BE2C (cell line): ENCODE measurements around the gene ZNF385B.
"Not testable (repeated sequence)": the region's sequence is repeated elsewhere in the genome, so short reads cannot be mapped to it uniquely, and the experiment has no call there.

Experiments used
- DNase-seq: peaks from one replicate; pipeline ENCODE4 v3.0.0-alpha.2; 2020
- H3K27me3 ChIP-seq: fragments of 250-450 bp; sonication (Bioruptor Pico); 2 replicates; pipeline ENCODE4 v1.5.1; 2020; ENCODE audit warnings: mild to moderate bottlenecking
- H3K36me3 ChIP-seq: fragments of 250-450 bp; sonication (Bioruptor Pico); 2 replicates; pipeline ENCODE4 v1.5.1; 2020; ENCODE audit warnings: mild to moderate bottlenecking
- H3K4me1 ChIP-seq: fragments of 250-450 bp; sonication (Bioruptor Pico); 2 replicates; pipeline ENCODE4 v1.5.1; 2020
- H3K4me3 ChIP-seq: 2 replicates; pipeline ENCODE4 v1.5.1; 2011; ENCODE audit warnings: low read depth, low read length
- H3K9me3 ChIP-seq: fragments of 250-450 bp; sonication (Bioruptor Pico); 2 replicates; pipeline ENCODE4 v1.5.1; 2020
- CTCF ChIP-seq: IDR thresholded peaks from 2 replicates; pipeline ENCODE4 v1.5.1; 2012; ENCODE audit warnings: mild to moderate bottlenecking, low read depth, low read length

ZNF385B gene

GRCh38 chr2:179793902-179794301, 67.5 kb downstream of the ZNF385B start:
- H3K27me3 ChIP-seq = no peaks in the 10 kb centered on the region
- no peak overlapping the region for H3K4me3 ChIP-seq
- no peaks in the 10 kb centered on the region for H3K36me3 ChIP-seq
- H3K4me1 ChIP-seq = no peaks in the 10 kb centered on the region
- H3K9me3 ChIP-seq = no peaks in the 10 kb centered on the region
- TF ChIP-seq CTCF = no peak
- no peak for DNase-seq

DNA sequence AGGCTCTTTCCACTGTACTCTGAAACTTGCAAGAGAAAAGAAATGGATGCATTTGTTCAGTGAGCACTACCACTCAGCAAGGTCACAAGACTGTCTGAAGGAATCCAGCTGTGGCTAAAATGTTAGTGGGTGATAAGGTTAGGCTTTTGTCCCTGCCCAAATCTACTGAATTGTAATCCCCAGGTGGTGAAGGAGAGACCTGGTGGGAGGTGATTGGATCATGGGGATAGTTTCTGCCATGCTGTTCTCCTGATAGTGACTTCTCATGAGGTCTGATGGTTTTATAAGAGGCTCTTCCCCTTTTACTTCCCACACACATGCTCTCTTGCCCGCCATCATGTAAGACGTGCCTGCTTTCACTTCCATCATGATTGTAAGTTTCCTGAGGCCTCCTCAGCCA, 68.2 kb downstream of the ZNF385B start:
- DNase-seq = no peak
- Histone ChIP-seq H3K4me1 (no peaks in the 10 kb centered on the region), H3K9me3 (no peaks in the 10 kb centered on the region), H3K27me3 (no peaks in the 10 kb centered on the region), H3K36me3 (no peaks in the 10 kb centered on the region), H3K4me3 (no peak overlapping the region)
- no peak for TF ChIP-seq CTCF

DNA sequence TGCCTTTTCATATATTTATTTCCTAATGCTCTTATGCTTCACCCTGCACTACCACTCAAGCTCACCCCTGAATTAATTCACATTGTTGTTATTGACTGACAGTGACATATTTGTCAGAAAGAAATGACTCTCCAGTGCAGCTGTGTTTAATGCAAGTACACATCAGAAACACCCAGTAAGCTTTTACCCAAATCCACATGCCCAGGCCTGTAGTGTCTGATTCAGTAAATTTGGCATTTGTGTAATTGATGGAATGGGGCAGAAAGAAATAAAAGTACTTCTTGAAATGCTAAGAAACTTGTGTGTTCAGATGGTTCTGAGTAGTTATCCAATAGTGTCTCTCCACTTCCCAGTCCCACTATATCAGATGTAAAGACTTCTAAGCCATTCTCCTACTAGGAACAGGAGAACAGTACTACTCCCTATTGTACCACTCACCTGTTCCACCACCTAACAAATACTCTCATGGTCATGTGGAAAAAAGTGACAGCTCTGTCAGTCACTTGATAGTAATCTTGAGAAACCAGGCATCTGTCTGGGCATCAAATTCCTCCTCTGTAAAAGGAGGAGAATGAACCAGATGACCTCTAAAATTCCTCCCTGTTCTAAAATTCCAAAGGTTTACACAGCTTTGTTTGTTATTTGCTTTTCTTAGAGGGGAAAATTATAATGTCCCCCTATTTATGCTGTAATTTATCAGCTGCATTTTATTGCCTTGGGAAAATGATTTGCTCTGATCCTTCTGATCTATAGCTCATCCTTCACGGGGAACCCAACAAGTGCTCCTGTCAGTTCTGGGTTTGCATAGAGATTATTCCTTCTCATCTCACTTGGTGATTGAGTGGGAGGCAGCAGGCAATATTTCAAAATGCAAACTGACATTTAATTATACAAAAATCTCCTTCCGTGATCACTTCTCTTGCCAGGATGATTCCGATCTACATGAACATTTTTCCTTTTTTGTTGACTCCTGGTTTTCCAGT, 70.9 kb downstream of the ZNF385B start:
- no peak for TF ChIP-seq CTCF

DNA sequence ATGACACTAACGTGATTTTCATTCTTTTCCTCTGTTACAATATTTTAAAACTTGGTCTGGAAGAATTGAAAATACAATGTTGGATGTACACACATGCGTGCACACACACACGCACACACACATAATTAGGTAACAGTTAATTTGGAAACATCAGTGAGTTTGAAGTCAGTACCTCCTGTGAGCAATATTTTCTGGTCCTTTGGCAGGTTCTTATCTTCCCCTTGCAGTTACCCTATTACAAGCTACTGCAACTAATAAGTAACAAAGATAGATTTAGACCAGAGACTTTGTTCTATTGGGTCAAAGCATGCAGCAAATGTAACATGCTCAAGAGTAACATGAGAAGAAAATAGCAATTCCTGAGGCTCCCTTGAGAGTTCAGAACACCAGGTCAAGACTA, 73.3 kb downstream of the ZNF385B start:
- no peak for DNase-seq
- no peaks in the 10 kb centered on the region for H3K4me1 ChIP-seq
- no peaks in the 10 kb centered on the region for H3K27me3 ChIP-seq
- H3K4me3 ChIP-seq = no peak overlapping the region
- H3K36me3 ChIP-seq = no peaks in the 10 kb centered on the region
- TF ChIP-seq CTCF = no peak
- no peaks in the 10 kb centered on the region for H3K9me3 ChIP-seq

More for the DNA sequence above, 70.9 kb downstream of the ZNF385B start:
- H3K27me3 ChIP-seq = no peaks in the 10 kb centered on the region
- no peaks in the 10 kb centered on the region for H3K4me1 ChIP-seq
- no peaks in the 10 kb centered on the region for H3K36me3 ChIP-seq
- DNase-seq = no peak
- no peak overlapping the region for H3K4me3 ChIP-seq
- H3K9me3 ChIP-seq = no peaks in the 10 kb centered on the region

DNA sequence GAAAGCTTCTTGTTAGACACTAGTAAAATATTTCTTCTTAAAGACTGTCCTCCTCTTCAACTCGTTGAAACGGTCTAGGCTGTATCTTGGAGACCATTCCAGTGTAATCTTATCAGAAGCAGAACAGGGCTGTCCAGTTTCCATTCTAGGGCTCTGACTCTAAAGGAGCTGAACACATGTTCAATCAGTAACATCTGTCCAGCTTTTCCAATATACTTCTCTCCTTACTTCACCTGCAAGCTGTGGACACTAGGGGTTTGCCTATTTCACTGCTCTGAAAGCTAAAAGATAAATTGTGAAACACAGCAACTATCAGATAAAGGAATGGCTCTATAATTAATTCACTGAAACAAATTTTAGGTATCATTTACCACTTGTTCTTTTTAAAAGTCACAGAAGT, 73.8 kb downstream of the ZNF385B start:
- H3K9me3 ChIP-seq = no peaks in the 10 kb centered on the region
- no peaks in the 10 kb centered on the region for H3K4me1 ChIP-seq
- no peaks in the 10 kb centered on the region for H3K36me3 ChIP-seq
- H3K4me3 ChIP-seq = no peak overlapping the region
- H3K27me3 ChIP-seq = no peaks in the 10 kb centered on the region
- TF ChIP-seq CTCF = no peak
- DNase-seq = no peak

- Histone ChIP-seq H3K4me3 (no peak overlapping the region), H3K27me3 (no peaks in the 10 kb centered on the region), H3K4me1 (no peaks in the 10 kb centered on the region), H3K36me3 (no peaks in the 10 kb centered on the region), H3K9me3 (no peaks in the 10 kb centered on the region)
- DNase-seq = no peak
- no peak for TF ChIP-seq CTCF
Observed at GRCh38 chr2:179785902-179786301, 75.5 kb downstream of the ZNF385B start.

DNA sequence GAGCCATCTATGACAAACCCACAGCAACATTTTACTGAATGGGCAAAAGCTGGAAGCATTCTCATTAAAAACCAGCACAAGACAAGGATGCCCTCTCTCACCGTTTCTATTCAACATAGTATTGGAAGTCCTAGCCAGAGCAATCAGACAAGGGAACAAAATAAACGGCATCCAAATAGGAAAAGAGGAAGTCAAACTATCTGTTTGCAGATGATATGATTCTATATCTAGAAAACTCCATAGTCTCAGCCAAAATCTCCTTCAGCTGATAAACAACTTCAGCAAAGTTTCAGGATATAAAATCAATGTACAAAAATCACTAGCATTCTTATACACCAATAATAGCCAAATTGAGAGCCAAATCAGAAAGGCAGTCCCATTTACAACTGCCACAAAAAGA, 79.1 kb downstream of the ZNF385B start:
- not testable (repeated sequence) for H3K4me1 ChIP-seq, H3K9me3 ChIP-seq, DNase-seq, H3K36me3 ChIP-seq, H3K4me3 ChIP-seq, H3K27me3 ChIP-seq
